ENCODE results near the gene CYP11A1.

The CYP11A1 gene

GRCh38 chr15:74295800-74296199, 71.6 kb downstream of the CYP11A1 start:
- intact Hi-C loops (cut with DNase I) = no loop called here
- no peak for DNase-seq

GRCh38 chr15:74294010-74294409, 73.4 kb downstream of the CYP11A1 start:
- no peak for DNase-seq
- intact Hi-C loops (cut with DNase I) = no loop called here

- intact Hi-C loops (cut with DNase I) = no loop called here
- no peak for DNase-seq
Measured at GRCh38 chr15:74293021-74293810, 74.2 kb downstream of the CYP11A1 start.

- intact Hi-C loops (cut with DNase I) = no loop called here
- DNase-seq = peak; percentile 35 to 87 (median 68)
Measured at GRCh38 chr15:74291101-74292071, 76.1 kb downstream of the CYP11A1 start.

GRCh38 chr15:74290645-74291044, 76.8 kb downstream of the CYP11A1 start:
- no peak for DNase-seq
- intact Hi-C loops (cut with DNase I) = no loop called here

- intact Hi-C loops (cut with DNase I) = no loop called here
- DNase-seq = no peak
Measured at GRCh38 chr15:74289671-74290070, 77.8 kb downstream of the CYP11A1 start.

All from head of caudate nucleus (tissue), 42 donors.